ENCODE measurements around the gene SERF1A. TPM values are rescaled to one million over a fixed set of nuclear protein-coding genes. Genes with fewer than 3 reads are reported as not detected.

The SERF1A gene
- total RNA-seq, 2 donors from 2014 or later, result 7.3 to 10.1 TPM

Small RNA genes within 50 kb of the gene (small RNA-seq; reads per million reads assigned to genes)
- not detected for gene CDH12P1

Other genes starting within 250 kb of the SERF1A start
- 10 to 100 TPM; 23.9 to 38.2 TPM for gene SMN1, start 24.4 kb downstream of the SERF1A start, total RNA-seq
- 10 to 100 TPM; 19.8 to 27.0 TPM for gene NAIP, start 124.7 kb downstream of the SERF1A start, total RNA-seq
- 10 to 100 TPM; 17.1 to 21.3 TPM for gene GTF2H2, start 167.0 kb downstream of the SERF1A start, total RNA-seq